ENCODE results near the gene CAMK2D.

The CAMK2D gene

DNA sequence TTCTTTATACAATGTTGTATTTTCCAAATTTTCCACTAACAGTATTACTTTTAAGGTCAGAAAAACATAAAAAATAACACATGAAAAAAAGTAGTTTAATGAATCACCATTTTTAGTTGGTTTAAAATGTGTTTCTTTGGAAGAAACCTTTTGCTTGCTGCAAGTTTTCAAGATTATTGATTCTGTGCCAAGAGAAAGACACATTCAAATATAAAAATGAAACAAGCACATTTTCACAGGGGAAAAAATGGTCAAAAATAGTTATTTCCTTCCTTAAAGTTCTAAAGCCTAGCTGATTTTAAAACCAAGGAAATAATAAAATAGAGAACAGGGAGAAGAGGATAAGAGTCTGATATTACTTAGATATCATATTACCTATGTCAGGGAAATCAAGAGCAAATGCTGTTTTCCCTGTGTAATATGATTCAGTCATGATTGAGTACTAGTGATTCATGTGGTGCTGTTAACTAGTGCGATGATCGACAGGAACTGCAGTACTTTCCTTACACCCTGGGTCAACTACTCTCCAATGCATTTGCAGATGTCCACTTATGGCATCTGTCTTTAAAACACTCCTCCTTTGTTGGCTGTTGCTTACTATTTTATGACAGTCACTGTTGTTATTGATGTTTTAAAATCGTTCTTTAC lies 103.8 kb downstream of the CAMK2D start:
- TF ChIP-seq REST (IDR thresholded peaks at IDR 0.05; ENCODE audit: insufficient read depth in 1 of 2, low read depth in 2 of 2, low read length in 2 of 2) (no peak), POLR2AphosphoS5 (IDR thresholded peaks at IDR 0.05; ENCODE audit: low read depth, low read length) (no peak), SIN3A (IDR thresholded peaks at IDR 0.05; ENCODE audit: borderline replicate concordance, insufficient read depth, low read length) (no peak), FOXP2 (optimal IDR thresholded peaks at IDR 0.05; ENCODE audit: borderline replicate concordance, extremely low read depth, extremely low read length, insufficient read depth) (no peak), TAF1 (IDR thresholded peaks at IDR 0.05; ENCODE audit: borderline replicate concordance, insufficient read depth, low read length) (no peak)

- TF ChIP-seq SIN3A (IDR thresholded peaks at IDR 0.05; ENCODE audit: borderline replicate concordance, insufficient read depth, low read length) (no peak), REST (IDR thresholded peaks at IDR 0.05; ENCODE audit: insufficient read depth in 1 of 2, low read depth in 2 of 2, low read length in 2 of 2) (no peak), FOXP2 (optimal IDR thresholded peaks at IDR 0.05; ENCODE audit: borderline replicate concordance, extremely low read depth, extremely low read length, insufficient read depth) (no peak), TAF1 (IDR thresholded peaks at IDR 0.05; ENCODE audit: borderline replicate concordance, insufficient read depth, low read length) (no peak), POLR2AphosphoS5 (IDR thresholded peaks at IDR 0.05; ENCODE audit: low read depth, low read length) (no peak)
Observed at GRCh38 chr4:113653871-113654270, 107.7 kb downstream of the CAMK2D start.

DNA sequence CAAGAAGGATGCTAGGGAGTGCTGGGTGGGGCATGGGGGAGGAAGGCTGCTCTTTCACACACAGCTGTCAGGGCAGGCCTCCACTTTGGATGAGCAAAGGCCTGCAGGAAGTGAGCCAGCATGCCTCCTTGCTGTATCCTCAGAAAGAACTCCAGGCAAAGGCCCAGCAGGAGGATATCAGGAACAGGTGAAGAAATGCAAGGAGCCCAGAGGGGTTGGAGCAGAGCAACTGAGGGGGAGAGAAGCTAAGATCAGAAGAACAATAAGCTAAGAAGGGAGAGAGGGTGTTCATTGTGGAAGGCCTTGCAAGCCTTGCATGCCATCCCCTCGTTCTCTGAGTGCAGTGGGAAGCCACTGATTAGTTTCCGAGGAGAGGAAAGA lies 115.1 kb downstream of the CAMK2D start:
- TF ChIP-seq POLR2AphosphoS5 (IDR thresholded peaks at IDR 0.05; ENCODE audit: low read depth, low read length), result no peak
- TF ChIP-seq FOXP2 (optimal IDR thresholded peaks at IDR 0.05; ENCODE audit: borderline replicate concordance, extremely low read depth, extremely low read length, insufficient read depth), result peak; percentile 24
- TF ChIP-seq SIN3A (IDR thresholded peaks at IDR 0.05; ENCODE audit: borderline replicate concordance, insufficient read depth, low read length), result no peak
- TF ChIP-seq TAF1 (IDR thresholded peaks at IDR 0.05; ENCODE audit: borderline replicate concordance, insufficient read depth, low read length), result no peak
- no peak for TF ChIP-seq REST (IDR thresholded peaks at IDR 0.05; ENCODE audit: insufficient read depth in 1 of 2, low read depth in 2 of 2, low read length in 2 of 2)

GRCh38 chr4:113645771-113646441 lies 115.6 kb downstream of the CAMK2D start:
- no peak for TF ChIP-seq REST (IDR thresholded peaks at IDR 0.05; ENCODE audit: insufficient read depth in 1 of 2, low read depth in 2 of 2, low read length in 2 of 2)

Data from PFSK-1 (cell line).